GM18870 (cell line): Measurements from ENCODE around the gene ANKRD33.

Experiments
- ATAC-seq: cut with Tn5 transposase; IDR thresholded peaks from one replicate; pipeline ENCODE4 v1.9.1; 2021; ENCODE audit warnings: moderate library complexity; ENCODE audit not compliant: unreplicated experiment

The ANKRD33 gene

DNA sequence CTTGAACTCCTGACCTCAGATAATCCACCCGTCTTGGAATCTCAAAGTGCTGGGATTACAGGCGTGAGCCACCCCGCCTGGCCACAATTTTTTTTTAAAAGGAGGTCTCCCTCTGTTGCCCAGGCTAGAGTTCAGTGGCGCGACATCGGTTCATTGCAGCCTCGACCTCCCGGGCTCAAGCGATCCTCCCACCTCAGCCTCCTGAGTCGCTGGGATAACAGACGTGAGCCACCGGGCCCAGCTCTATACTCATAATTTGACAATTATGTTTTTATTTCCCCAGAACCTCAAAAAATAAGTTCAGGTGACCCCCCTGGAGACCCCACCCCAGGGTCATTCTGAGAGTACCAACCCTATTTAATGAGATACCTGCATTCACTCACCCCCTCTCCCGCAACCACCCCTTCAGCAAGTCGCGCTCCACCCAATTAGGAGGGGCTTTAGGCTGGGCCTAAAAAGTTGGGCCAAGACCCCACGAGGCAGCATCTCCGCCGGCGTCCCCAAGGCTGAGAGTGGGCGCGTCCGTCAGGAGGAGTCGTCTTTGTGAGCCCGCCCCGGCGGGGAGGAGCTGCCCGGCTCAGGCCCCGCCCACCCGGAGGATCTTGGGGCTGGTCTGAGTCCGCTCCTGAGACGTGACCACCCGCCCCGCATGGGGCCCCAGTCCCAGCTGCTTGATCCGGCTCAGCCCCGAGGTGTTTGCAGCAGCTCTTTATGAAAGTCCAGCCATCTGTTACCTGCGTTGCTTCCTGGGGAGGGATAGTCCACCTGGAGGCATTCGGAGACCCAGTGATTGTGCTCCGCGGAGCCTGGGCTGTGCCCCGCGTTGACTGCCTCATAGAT lies at the start of gene ANKRD33:
Gene ANKRD33, plus strand, starts transcription at position 628 of the 840 bp plus-strand sequence. Its CDS starts 84 bp downstream, at position 712.
- no peak for ATAC-seq

DNA sequence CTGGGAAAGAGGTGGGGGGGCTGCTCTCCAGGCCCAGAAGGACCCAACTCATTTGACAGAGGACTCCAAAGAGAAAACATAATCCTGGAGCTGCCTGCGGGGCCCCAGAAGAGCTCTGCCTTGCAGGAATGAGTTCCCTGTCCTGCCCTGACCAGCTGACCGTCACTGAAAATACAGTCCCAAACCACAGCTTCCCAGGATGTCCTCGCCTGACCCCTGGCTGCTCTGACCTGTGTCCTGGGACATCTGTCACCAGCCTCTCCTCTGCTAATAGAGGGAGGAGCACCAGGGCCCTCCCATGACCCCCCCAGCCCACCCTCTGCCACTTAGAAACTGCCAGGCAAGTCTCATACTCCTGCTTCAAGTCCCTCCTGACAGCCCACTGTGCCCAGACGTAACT lies 49.1 kb upstream of the ANKRD33 start:
- no peak for ATAC-seq

GRCh38 chr12:51839310-51839947 lies 48.5 kb upstream of the ANKRD33 start:
- ATAC-seq, result no peak

DNA sequence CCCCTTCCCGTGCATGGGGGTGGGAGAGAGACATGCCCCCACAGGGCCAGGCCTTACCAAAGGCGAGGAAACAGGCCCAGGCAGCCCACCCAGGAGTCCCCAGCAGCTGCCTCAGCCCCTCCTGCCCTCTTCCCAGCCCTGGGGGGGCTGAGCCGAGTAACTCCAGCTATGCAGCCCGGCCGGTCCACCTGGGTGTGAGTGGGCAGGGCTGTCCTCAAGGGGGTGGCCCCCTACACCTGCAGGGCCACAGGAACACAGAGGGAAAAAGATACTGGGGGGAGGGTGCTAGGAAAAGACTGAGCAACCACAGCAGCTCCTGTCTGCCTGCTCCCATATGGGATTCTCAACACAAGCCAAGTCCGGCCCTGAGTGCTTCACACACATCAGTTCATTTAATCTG lies 46.9 kb upstream of the ANKRD33 start:
- no peak for ATAC-seq

DNA sequence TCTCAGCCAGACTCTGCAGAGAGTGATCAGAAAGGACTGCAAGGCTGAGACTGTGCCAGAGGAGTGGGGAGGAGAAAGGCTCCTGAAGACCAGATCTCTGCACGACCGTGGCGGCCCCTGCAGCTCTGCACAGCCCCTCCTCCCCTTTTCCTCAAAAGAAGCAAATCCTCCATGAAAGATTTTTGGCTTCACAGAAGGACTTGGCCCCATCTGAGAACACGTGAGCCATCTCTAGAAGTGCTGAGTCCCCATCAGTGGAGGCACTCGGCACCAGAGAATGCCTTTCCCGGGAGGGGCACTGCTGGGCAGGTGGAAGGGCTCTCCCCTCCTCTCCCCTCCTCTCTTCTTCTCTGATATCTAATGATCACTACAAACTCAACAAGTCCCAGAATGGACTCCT lies 46.2 kb upstream of the ANKRD33 start:
- ATAC-seq, result no peak

- no peak for ATAC-seq
These were observed 43.0 kb upstream of the ANKRD33 start for GRCh38 chr12:51844854-51845253.

GRCh38 chr12:51845482-51845881 lies 42.4 kb upstream of the ANKRD33 start:
- no peak for ATAC-seq

GRCh38 chr12:51846271-51846691 lies 41.6 kb upstream of the ANKRD33 start:
- no peak for ATAC-seq

DNA sequence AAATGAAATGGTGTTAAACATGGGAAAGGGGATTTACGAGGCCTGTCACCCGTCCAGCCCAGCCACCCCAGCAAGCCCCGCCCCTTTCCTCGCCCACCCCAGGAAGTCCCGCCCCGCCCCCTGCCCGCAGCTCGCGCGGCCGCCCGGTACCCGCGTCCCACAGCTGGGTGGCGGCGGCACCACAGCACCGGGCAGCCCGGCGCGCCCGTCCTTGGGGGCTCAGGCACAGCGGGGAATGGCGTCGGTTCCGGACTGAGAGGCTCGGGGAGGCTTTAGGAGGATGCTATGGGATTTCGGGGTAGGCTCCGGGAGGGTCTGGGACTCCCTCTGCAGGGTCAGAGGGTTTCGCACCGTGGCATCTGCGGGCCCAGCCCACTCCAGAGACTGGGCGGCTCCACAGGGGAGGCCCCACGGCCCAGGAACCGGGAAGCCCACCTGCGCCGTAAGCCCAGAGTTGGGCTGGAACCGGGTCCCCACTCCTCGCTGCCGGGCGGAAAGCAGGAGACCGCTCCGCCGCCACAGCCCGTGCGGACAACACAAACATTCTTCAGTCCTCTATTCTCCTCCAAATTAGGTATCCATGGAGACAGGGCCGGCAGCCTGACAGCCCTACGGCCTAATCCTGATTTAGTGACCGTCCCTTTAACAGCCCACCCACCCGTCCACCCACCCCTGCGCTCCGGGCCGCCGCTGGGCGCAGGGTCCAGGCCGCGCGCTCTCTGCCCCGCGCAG lies 40.8 kb upstream of the ANKRD33 start:
- no peak for ATAC-seq

DNA sequence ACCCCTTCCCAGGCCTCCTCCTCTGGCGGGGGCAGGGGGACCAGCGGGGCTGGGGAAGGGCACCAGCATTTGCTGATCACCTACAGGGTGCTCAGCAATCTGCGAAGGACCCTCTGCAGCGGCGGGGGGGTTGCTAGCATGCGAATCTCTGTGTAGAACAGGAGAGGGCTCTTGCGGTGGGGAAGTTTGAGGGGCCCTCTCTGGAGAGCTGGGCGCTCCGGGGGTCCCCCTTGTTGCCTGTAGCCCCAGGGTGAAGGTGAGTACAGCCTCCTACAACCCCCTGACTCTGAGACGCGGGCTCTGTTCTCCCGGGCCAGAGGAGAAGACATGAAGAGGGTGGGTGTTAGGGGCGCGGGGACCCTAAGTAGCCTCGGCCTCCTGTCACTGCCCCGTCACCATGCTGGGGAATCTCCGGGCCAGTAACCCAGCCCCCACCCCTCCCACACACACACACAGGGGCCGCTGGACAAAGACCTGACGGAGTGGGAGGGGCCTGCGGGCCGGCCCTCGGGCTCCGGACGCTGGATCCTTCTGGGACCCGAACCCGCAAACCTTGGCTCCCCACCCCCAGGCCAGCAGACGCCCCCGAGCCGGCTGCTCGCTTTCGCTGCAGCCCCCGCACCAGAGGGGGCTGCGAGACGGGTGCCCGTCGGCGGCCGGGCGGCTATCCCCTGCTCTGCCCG lies 40.1 kb upstream of the ANKRD33 start:
- ATAC-seq, result no peak

- no peak for ATAC-seq
These were observed 39.6 kb upstream of the ANKRD33 start, which contains the start of gene FIGNL2 for GRCh38 chr12:51848326-51848727. Gene FIGNL2 (minus strand): TSS chr12:51848718. CDS start chr12:51822413, 26,305 bp downstream.

GRCh38 chr12:51848841-51849735 lies 38.8 kb upstream of the ANKRD33 start:
- no peak for ATAC-seq

- no peak for ATAC-seq
These were observed 37.6 kb upstream of the ANKRD33 start for GRCh38 chr12:51850081-51850964.

DNA sequence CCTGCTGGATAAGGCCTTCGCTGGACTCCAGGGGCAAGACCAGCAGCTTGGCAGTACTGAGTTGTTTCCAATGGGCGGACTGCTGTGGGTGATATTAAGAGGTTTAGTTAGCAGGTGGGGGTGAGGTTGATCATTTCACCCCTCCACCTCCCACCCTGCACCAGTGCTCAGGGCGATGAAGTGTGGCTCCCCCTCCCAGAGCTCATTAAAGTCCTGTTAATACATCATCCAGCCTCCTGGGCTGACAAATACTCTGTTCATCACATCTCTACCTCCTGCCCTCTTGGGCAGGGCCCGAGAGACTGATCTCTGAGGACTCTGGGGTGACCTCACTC lies 37.0 kb upstream of the ANKRD33 start:
- ATAC-seq, result no peak

- no peak for ATAC-seq
These were observed 36.3 kb upstream of the ANKRD33 start for GRCh38 chr12:51851413-51852124.

DNA sequence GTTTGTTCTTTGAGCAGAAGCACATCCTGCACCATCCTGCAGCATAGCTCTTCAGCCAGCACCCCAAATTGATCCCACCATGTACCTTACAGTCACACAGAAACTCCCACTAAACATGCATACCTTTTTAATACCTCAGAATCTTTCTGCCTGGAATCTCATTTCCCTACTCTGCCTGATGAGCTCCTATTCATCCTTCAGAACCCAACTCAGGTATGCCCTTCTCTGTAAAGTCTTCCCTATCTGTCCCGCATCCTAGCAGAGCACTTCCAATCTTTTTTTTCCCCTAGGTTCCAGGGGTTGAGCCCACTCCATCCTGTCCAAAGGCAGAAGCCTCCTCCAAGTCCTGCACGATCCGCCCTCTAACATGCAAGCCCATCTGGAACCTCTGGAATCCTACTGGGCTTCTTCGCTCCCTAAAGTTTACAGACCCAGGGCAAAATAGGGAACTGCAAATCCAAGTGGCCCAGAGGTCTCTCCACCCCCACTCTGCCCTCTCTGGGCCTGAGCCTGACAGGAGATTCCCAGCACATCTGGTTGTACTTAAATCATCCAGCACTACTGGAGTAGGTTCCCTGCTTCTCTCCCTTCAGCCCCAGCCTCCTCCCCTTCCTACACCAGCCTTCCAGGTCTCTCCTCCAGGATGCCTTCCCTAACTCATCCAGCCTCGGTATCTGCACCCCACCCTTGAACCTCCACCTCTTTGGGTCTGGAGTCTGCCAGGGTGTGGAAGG lies 35.3 kb upstream of the ANKRD33 start:
- ATAC-seq, result no peak

DNA sequence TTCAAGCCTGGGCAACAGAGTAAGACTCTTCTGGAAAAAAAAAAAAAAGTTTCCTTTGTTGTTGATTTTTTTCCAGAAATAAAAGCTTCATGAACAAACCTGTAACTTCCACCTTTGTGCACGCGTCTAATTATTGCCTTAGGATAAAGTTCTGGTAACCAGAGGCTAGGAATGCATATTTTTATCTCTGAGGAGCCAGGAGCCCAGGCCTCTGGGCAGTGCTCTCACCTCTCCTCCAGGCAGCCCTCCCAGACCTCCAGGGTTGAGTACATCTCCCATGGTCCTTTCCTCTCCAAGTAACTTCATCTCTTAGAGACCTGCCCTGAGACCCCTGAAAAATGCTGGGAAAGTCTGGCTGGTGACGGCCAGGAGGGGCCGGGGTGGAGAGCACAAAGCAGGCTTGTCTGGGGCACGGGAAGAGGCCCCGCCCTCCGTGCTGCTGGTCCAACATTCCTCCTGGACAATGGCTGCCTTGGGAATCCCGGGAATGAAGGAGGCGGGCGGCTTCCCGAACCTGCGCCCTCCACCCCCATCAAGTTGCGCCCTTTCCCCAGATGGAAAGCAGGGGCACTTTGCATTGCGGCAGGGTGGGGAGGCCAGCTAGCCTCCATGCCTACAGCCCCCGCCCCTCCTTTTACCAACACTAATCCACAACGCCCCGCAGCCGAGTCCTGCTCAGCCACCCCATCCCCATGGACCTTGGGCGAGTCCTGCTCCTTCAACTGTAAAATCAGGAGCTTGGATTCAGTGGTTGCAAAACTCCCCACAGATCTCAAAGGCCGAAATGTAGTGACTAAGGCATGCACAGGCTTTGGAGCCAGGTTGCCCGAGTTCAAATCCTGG lies 32.1 kb upstream of the ANKRD33 start:
- ATAC-seq, result no peak
